WTC11 (cell line): Measurements from ENCODE around the gene NACA. TPM values are rescaled to one million over a fixed set of nuclear protein-coding genes. Genes with fewer than 3 reads are reported as not detected.

ENCODE experiments used
- ATAC-seq: fragments of 200-7000 bp; cut with Tn5 transposase; 2 replicates; pipeline ENCODE4 v1.10.0; 2021; ENCODE audit warnings: mild to moderate bottlenecking, moderate library complexity
- CTCF ChIA-PET: fragments of 300-600 bp; sonication (Branson Sonifier 250); formaldehyde crosslinking; loops from one replicate; lab custom pipeline; 2021; ENCODE audit warnings: antibody characterized with exemption; lab: Charles Lee
- POLR2A ChIA-PET: fragments of 350-600 bp; sonication (Branson Sonifier 250); formaldehyde crosslinking; loops from one replicate; lab custom pipeline; 2021; ENCODE audit warnings: antibody characterized with exemption; lab: Charles Lee
- DNase-seq: peaks from one replicate; pipeline ENCODE4 v3.0.0; 2021; ENCODE audit warnings: low spot score
- H3K27ac Mint-ChIP-seq: 2 replicates; pipeline ENCODE4 v1.8.0; 2021; ENCODE audit warnings: mixed read lengths
- H3K27me3 Mint-ChIP-seq: 2 replicates; pipeline ENCODE4 v1.8.0; 2021; ENCODE audit warnings: low read depth, mild to moderate bottlenecking, moderate library complexity, mixed read lengths
- H3K36me3 Mint-ChIP-seq: 2 replicates; pipeline ENCODE4 v1.8.0; 2021; ENCODE audit warnings: mixed read lengths
- H3K4me1 Mint-ChIP-seq: 2 replicates; pipeline ENCODE4 v1.8.0; 2022; ENCODE audit warnings: mixed read lengths
- H3K4me3 Mint-ChIP-seq: 2 replicates; pipeline ENCODE4 v1.8.0; 2021; ENCODE audit warnings: mild to moderate bottlenecking, moderate library complexity, mixed read lengths
- H3K9me3 Mint-ChIP-seq: 2 replicates; pipeline ENCODE4 v1.8.0; 2021; ENCODE audit warnings: mixed read lengths
- ATF1 ChIP-seq: sonication (generic); formaldehyde crosslinking; IDR thresholded peaks from 2 replicates; pipeline ENCODE4 v1.8.1; 2023; ENCODE audit warnings: mild to moderate bottlenecking, moderate library complexity, missing genetic modification reagents
- FOXP4 ChIP-seq: sonication (generic); formaldehyde crosslinking; IDR thresholded peaks from 2 replicates; pipeline ENCODE4 v1.8.0; 2022; ENCODE audit warnings: mild to moderate bottlenecking, missing genetic modification reagents
- NR1H2 ChIP-seq: sonication (generic); formaldehyde crosslinking; IDR thresholded peaks from 2 replicates; pipeline ENCODE4 v1.9.0; 2021; ENCODE audit warnings: mild to moderate bottlenecking, moderate library complexity, missing genetic modification reagents
- RORB ChIP-seq: fragments of 250-450 bp; sonication (Bioruptor Pico); IDR thresholded peaks from 2 replicates; pipeline ENCODE4 v1.9.0; 2021; ENCODE audit warnings: mild to moderate bottlenecking
- SMAD3 ChIP-seq: sonication (generic); formaldehyde crosslinking; IDR thresholded peaks from 2 replicates; pipeline ENCODE4 v1.8.0; 2022; ENCODE audit warnings: missing genetic modification reagents, mild to moderate bottlenecking, borderline replicate concordance
- SP1 ChIP-seq: sonication (generic); formaldehyde crosslinking; conservative IDR thresholded peaks from 2 replicates; pipeline ENCODE4 v1.8.1; 2022; ENCODE audit warnings: missing genetic modification reagents
- TEAD4 ChIP-seq: sonication (generic); formaldehyde crosslinking; IDR thresholded peaks from 2 replicates; pipeline ENCODE4 v1.8.0; 2022; ENCODE audit warnings: mild to moderate bottlenecking, missing genetic modification reagents
- ZNF281 ChIP-seq: sonication (generic); formaldehyde crosslinking; IDR thresholded peaks from 2 replicates; pipeline ENCODE4 v1.8.0; 2023; ENCODE audit warnings: mild to moderate bottlenecking, missing genetic modification reagents
- ZNF317 ChIP-seq: sonication (generic); formaldehyde crosslinking; IDR thresholded peaks from 2 replicates; pipeline ENCODE4 v1.8.1; 2023; ENCODE audit warnings: low read depth, mild to moderate bottlenecking, moderate library complexity, missing genetic modification reagents, borderline replicate concordance
- total RNA-seq: library from RNA; stranded (reverse); gene quantifications from 3 replicates; pipeline ENCODE4 v1.2.3, GENCODE V29; 2021
- TF ChIP-seq, protein P1 (sequence below): sonication (generic); formaldehyde crosslinking; IDR thresholded peaks from 2 replicates; pipeline ENCODE4 v1.8.1; 2023; ENCODE audit warnings: mild to moderate bottlenecking, moderate library complexity, missing genetic modification reagents
- TF ChIP-seq, protein P2 (sequence below): sonication (generic); formaldehyde crosslinking; IDR thresholded peaks from 2 replicates; pipeline ENCODE4 v1.8.1; 2023; ENCODE audit warnings: mild to moderate bottlenecking, missing genetic modification reagents, borderline replicate concordance
- TF ChIP-seq, protein P3 (sequence below): sonication (generic); formaldehyde crosslinking; IDR thresholded peaks from 2 replicates; pipeline ENCODE4 v1.8.1; 2022; ENCODE audit warnings: low read depth, mild to moderate bottlenecking, moderate library complexity, missing genetic modification reagents, borderline replicate concordance
- TF ChIP-seq, protein P4 (sequence below): fragments of 250-450 bp; sonication (Bioruptor Pico); IDR thresholded peaks from 2 replicates; pipeline ENCODE4 v1.9.0; 2021; ENCODE audit warnings: mild to moderate bottlenecking
- TF ChIP-seq, protein P5 (sequence below): fragments of 250-450 bp; sonication (Bioruptor Pico); conservative IDR thresholded peaks from 2 replicates; pipeline ENCODE4 v1.9.0; 2021; ENCODE audit warnings: mild to moderate bottlenecking

Gene NACA
- total RNA-seq, 1 experiment from 2014 or later = 987 TPM

GRCh38 chr12:56715798-56716197 lies 9.3 kb downstream of the NACA start:
- peaks cover 34% of the 10 kb centered on the region for H3K4me1 Mint-ChIP-seq
- TF ChIP-seq RORB (CRISPR knock-in tag) (no peak), SP1 (no peak), SMAD3 (CRISPR knock-in tag) (no peak), ZNF281 (CRISPR knock-in tag) (no peak), TEAD4 (no peak), ATF1 (CRISPR knock-in tag) (no peak), FOXP4 (CRISPR knock-in tag) (no peak)
- TF ChIP-seq, protein P1, sequence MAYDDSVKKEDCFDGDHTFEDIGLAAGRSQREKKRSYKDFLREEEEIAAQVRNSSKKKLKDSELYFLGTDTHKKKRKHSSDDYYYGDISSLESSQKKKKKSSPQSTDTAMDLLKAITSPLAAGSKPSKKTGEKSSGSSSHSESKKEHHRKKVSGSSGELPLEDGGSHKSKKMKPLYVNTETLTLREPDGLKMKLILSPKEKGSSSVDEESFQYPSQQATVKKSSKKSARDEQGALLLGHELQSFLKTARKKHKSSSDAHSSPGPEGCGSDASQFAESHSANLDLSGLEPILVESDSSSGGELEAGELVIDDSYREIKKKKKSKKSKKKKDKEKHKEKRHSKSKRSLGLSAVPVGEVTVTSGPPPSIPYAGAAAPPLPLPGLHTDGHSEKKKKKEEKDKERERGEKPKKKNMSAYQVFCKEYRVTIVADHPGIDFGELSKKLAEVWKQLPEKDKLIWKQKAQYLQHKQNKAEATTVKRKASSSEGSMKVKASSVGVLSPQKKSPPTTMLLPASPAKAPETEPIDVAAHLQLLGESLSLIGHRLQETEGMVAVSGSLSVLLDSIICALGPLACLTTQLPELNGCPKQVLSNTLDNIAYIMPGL = no peak
- TF ChIP-seq, protein P2, sequence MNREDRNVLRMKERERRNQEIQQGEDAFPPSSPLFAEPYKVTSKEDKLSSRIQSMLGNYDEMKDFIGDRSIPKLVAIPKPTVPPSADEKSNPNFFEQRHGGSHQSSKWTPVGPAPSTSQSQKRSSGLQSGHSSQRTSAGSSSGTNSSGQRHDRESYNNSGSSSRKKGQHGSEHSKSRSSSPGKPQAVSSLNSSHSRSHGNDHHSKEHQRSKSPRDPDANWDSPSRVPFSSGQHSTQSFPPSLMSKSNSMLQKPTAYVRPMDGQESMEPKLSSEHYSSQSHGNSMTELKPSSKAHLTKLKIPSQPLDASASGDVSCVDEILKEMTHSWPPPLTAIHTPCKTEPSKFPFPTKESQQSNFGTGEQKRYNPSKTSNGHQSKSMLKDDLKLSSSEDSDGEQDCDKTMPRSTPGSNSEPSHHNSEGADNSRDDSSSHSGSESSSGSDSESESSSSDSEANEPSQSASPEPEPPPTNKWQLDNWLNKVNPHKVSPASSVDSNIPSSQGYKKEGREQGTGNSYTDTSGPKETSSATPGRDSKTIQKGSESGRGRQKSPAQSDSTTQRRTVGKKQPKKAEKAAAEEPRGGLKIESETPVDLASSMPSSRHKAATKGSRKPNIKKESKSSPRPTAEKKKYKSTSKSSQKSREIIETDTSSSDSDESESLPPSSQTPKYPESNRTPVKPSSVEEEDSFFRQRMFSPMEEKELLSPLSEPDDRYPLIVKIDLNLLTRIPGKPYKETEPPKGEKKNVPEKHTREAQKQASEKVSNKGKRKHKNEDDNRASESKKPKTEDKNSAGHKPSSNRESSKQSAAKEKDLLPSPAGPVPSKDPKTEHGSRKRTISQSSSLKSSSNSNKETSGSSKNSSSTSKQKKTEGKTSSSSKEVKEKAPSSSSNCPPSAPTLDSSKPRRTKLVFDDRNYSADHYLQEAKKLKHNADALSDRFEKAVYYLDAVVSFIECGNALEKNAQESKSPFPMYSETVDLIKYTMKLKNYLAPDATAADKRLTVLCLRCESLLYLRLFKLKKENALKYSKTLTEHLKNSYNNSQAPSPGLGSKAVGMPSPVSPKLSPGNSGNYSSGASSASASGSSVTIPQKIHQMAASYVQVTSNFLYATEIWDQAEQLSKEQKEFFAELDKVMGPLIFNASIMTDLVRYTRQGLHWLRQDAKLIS = no peak
- TF ChIP-seq, protein P3, sequence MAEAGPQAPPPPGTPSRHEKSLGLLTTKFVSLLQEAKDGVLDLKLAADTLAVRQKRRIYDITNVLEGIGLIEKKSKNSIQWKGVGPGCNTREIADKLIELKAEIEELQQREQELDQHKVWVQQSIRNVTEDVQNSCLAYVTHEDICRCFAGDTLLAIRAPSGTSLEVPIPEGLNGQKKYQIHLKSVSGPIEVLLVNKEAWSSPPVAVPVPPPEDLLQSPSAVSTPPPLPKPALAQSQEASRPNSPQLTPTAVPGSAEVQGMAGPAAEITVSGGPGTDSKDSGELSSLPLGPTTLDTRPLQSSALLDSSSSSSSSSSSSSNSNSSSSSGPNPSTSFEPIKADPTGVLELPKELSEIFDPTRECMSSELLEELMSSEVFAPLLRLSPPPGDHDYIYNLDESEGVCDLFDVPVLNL = no peak
- TF ChIP-seq, protein P4, sequence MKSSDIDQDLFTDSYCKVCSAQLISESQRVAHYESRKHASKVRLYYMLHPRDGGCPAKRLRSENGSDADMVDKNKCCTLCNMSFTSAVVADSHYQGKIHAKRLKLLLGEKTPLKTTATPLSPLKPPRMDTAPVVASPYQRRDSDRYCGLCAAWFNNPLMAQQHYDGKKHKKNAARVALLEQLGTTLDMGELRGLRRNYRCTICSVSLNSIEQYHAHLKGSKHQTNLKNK = no peak
- DNase-seq (no peak), ATAC-seq (no peak; the same call in 1 of the 2 replicates)
- ChIA-PET POLR2A (interaction anchor here (0.8 kb wide), 1 partner anchor 16 kb away, joined by 6 read pairs; no protein-coding TSS in a partner anchor), CTCF (interaction anchor here (0.7 to 1.1 kb wide), 2 partner anchors 80 to 142 kb away, joined by 4 to 8 read pairs; no protein-coding TSS in a partner anchor)
- H3K9me3 Mint-ChIP-seq = no peaks in the 10 kb centered on the region
- peaks cover 76% of the 10 kb centered on the region for H3K36me3 Mint-ChIP-seq
- H3K27me3 Mint-ChIP-seq = no peaks in the 10 kb centered on the region
- no peak overlapping the region for H3K4me3 Mint-ChIP-seq
- H3K27ac Mint-ChIP-seq = peak overlapping the region; percentile 68

DNA sequence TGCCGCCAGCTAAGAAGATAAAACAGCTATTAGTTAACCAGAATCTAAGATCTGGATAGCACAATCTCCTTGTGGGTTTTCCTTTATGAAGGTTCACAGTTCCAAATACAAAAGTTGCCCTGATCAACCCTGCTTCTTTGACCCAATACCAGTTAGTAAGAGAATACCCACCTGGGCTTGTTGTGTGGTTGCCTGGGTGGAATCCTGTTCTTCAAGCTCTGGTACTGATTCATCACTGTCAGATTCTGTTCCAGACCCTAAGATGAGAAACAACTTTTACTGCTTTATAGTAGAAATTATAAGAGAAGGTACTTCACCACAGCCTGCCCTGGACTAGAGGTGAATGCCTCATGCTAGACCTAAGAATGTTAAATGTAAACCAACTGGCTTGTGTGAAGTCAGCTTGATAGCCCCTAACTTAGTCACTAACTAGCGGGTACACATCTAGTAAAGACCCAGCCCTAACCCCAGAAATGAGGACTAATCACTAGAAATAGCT lies 10.6 kb downstream of the NACA start:
- Mint-ChIP-seq H3K9me3 (no peaks in the 10 kb centered on the region), H3K36me3 (peaks cover 63% of the 10 kb centered on the region)
- CTCF ChIA-PET = no interaction called here
- TF ChIP-seq NR1H2 (CRISPR knock-in tag) (no peak), FOXP4 (CRISPR knock-in tag) (no peak), ZNF317 (CRISPR knock-in tag) (no peak)
- TF ChIP-seq, protein P5, sequence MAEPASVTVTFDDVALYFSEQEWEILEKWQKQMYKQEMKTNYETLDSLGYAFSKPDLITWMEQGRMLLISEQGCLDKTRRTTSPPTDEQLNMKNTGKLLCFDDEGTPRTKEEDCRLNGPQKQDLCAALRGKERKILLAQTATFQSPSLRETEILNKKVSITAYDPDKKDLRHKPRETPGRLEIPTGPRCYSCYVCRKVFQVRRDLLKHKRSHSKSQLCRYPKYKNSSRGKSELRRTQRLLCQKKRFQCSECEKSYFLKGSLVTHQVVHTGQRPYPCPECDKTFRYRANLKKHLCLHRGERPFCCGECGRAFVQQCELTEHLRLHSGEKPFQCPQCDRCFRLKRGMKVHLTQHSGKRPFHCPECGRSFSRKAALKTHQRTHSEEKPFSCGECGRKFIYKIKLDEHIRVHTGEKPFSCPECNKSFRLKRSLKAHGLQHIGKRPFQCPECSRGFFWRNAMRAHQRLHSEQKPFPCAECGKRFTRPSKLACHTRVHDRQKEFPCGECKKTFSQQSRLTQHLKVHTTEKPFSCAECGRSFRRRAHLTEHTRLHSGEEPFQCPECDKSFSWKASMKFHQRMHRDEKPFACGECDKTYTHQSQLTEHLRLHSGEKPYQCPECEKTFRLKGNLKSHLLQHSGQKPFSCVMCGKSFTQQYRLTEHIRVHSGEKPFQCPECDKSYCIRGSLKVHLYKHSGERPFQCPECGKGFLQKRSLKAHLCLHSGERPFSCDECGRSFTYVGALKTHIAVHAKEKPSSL (CRISPR knock-in tag) = no peak

More for the DNA sequence above, 10.6 kb downstream of the NACA start:
- peaks cover 23% of the 10 kb centered on the region for H3K4me1 Mint-ChIP-seq
- POLR2A ChIA-PET = no interaction called here
- ATAC-seq = no peak
- no peak overlapping the region for H3K27ac Mint-ChIP-seq
- no peaks in the 10 kb centered on the region for H3K27me3 Mint-ChIP-seq
- H3K4me3 Mint-ChIP-seq = no peak overlapping the region
- DNase-seq = no peak
